Endodermal cell (in vitro differentiated cells): ENCODE results near the gene EIF2B5. TPM values are rescaled to one million over a fixed set of nuclear protein-coding genes. Genes with fewer than 3 reads are reported as not detected.

Experiments used
- DNase-seq: peaks from one replicate; pipeline ENCODE4 v3.0.0-alpha.2; 2017
- H3K27ac ChIP-seq: 2 replicates; pipeline ENCODE4 v1.5.1; 2013; ENCODE audit warnings: mild to moderate bottlenecking, low read depth, low read length, moderate library complexity
- H3K27me3 ChIP-seq: 2 replicates; pipeline ENCODE4 v1.6.1; 2013; ENCODE audit warnings: mild to moderate bottlenecking, low read length, moderate library complexity; ENCODE audit not compliant: insufficient read depth, control insufficient read depth, poor library complexity, severe bottlenecking
- H3K36me3 ChIP-seq: 2 replicates; pipeline ENCODE4 v1.7.0; 2013; ENCODE audit warnings: mild to moderate bottlenecking, low read length, moderate library complexity; ENCODE audit not compliant: control insufficient read depth, insufficient read depth
- H3K4me1 ChIP-seq: one replicate; pipeline ENCODE4 v1.7.0; 2013; ENCODE audit warnings: low read length; ENCODE audit not compliant: control insufficient read depth, insufficient read depth
- H3K4me3 ChIP-seq: 2 replicates; pipeline ENCODE4 v1.5.1; 2013; ENCODE audit warnings: mild to moderate bottlenecking, low read length, moderate library complexity
- H3K9ac ChIP-seq: 2 replicates; pipeline ENCODE4 v1.6.1; 2013; ENCODE audit warnings: mild to moderate bottlenecking, low read length, moderate library complexity; ENCODE audit not compliant: poor library complexity, severe bottlenecking; ENCODE audit errors: extremely low read depth
- H3K9me3 ChIP-seq: 2 replicates; pipeline ENCODE4 v1.6.1; 2013; ENCODE audit warnings: mild to moderate bottlenecking, low read length, moderate library complexity; ENCODE audit not compliant: control insufficient read depth
- H3K27ac Mint-ChIP-seq: 2 replicates; pipeline ENCODE4 v1.8.0; 2020; ENCODE audit warnings: mixed read lengths
- H3K27me3 Mint-ChIP-seq: 2 replicates; pipeline ENCODE4 v1.8.0; 2021; ENCODE audit warnings: mild to moderate bottlenecking, mixed read lengths; ENCODE audit not compliant: insufficient read depth
- H3K36me3 Mint-ChIP-seq: 2 replicates; pipeline ENCODE4 v1.8.0; 2020; ENCODE audit warnings: low read depth, mixed read lengths
- H3K4me1 Mint-ChIP-seq: 2 replicates; pipeline ENCODE4 v1.8.0; 2020; ENCODE audit warnings: mixed read lengths
- H3K4me3 Mint-ChIP-seq: 2 replicates; pipeline ENCODE4 v1.8.0; 2020; ENCODE audit warnings: mild to moderate bottlenecking, moderate library complexity, mixed read lengths
- H3K9me3 Mint-ChIP-seq: 2 replicates; pipeline ENCODE4 v1.8.0; 2020; ENCODE audit warnings: mild to moderate bottlenecking, mixed read lengths
- CTCF ChIP-seq: fragments of 200-600 bp; sonication (generic); conservative IDR thresholded peaks from 2 replicates; pipeline ENCODE4 v1.5.0; 2021; ENCODE audit warnings: antibody characterized with exemption, mild to moderate bottlenecking
- WGBS, 2 experiments: methylation state at CpG; one replicate each; pipeline versions ENCODE4 v1.1.5 to v1.1.7; 2013; ENCODE audit warnings: missing lambda C conversion rate in 2 of 2, mixed read lengths in 1 of 2; ENCODE audit not compliant: insufficient coverage in 1 of 2, insufficient read length in 1 of 2; 5-methylcytosine and 5-hydroxymethylcytosine counted together
- total RNA-seq, 2 donors: library from RNA; stranded (reverse); fragmentation: NEBNext Ultra II Directional in 1 of 2; extraction: Animal tissue kit (Norgen Biotek cat#: 25700) in 1 of 2; gene quantifications; 2 replicates in 1 of 2; 3 replicates in 1 of 2; pipeline ENCODE4 v1.2.1, GENCODE V29; 2021

EIF2B5 gene
- total RNA-seq, 2 donors from 2014 or later, result 33.4 to 37.5 TPM

- WGBS, 2 experiments, result 2 to 4% methylated on average over 24 to 55 of the region's 55 CpGs
These were observed 50.5 kb downstream of the EIF2B5 start for GRCh38 chr3:184185461-184186183.

GRCh38 chr3:184186184-184186901, 51.2 kb downstream of the EIF2B5 start, which contains the start of gene ABCF3:
Gene ABCF3, plus strand, starts transcription at chr3:184186199. Its CDS starts 9 bp downstream, at chr3:184186208.
- no peaks in the 10 kb centered on the region for H3K27me3 ChIP-seq
- Mint-ChIP-seq H3K4me3 (peak within 1 kb of the TSS; percentile 98), H3K27ac (peak within 1 kb of the TSS; percentile 99), H3K4me1 (peaks cover 31% of the 10 kb centered on the region), H3K36me3 (peaks cover 61% of the 10 kb centered on the region), H3K27me3 (no peaks in the 10 kb centered on the region), H3K9me3 (no peaks in the 10 kb centered on the region)
- H3K36me3 ChIP-seq, result peaks cover 78% of the 10 kb centered on the region
- no peak for TF ChIP-seq CTCF
- DNase-seq, result no peak
- H3K9ac ChIP-seq, result peak within 1 kb of the TSS; percentile 72
- H3K4me3 ChIP-seq, result peak within 1 kb of the TSS; percentile 94
- no peaks in the 10 kb centered on the region for H3K9me3 ChIP-seq
- H3K4me1 ChIP-seq, result no peaks in the 10 kb centered on the region
- H3K27ac ChIP-seq, result peak within 1 kb of the TSS; percentile 92
- 1% methylated on average over 24 to 45 of the region's 45 CpGs for WGBS, 2 experiments

More at GRCh38 chr3:184185461-184186183, 50.5 kb downstream of the EIF2B5 start:
- H3K36me3 ChIP-seq, result peaks cover 78% of the 10 kb centered on the region
- peak overlapping the region; percentile 92 for H3K27ac ChIP-seq
- H3K36me3 Mint-ChIP-seq, result peaks cover 66% of the 10 kb centered on the region
- H3K4me3 Mint-ChIP-seq, result peak overlapping the region; percentile 98
- peak overlapping the region; percentile 72 for H3K9ac ChIP-seq
- peaks cover 31% of the 10 kb centered on the region for H3K4me1 Mint-ChIP-seq
- H3K4me3 ChIP-seq, result peak overlapping the region; percentile 94
- H3K4me1 ChIP-seq, result no peaks in the 10 kb centered on the region
- H3K27me3 Mint-ChIP-seq, result no peaks in the 10 kb centered on the region
- DNase-seq, result peak; percentile 100
- TF ChIP-seq CTCF, result no peak
- no peaks in the 10 kb centered on the region for H3K9me3 Mint-ChIP-seq
- no peaks in the 10 kb centered on the region for H3K27me3 ChIP-seq
- peak overlapping the region; percentile 99 for H3K27ac Mint-ChIP-seq
- no peaks in the 10 kb centered on the region for H3K9me3 ChIP-seq

DNA sequence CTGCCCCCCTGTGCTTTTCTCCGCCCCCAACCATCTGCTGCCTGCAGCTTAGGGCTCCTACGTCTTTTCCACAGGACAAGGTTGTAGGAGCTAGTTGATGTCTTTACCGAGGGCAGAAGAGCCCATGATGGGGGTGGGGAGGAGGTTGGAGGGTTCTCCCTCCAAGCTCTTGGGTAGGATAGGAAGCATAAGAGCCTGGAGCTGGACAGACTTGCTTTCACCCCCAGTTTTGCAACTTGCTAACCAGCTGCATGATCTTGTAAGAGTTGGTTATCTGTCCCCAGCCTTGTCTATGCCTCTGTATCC, 51.7 kb downstream of the EIF2B5 start:
- no peaks in the 10 kb centered on the region for H3K27me3 ChIP-seq
- no peaks in the 10 kb centered on the region for H3K27me3 Mint-ChIP-seq
- no peaks in the 10 kb centered on the region for H3K9me3 ChIP-seq
- peak overlapping the region; percentile 94 for H3K4me3 ChIP-seq
- H3K4me3 Mint-ChIP-seq, result peak overlapping the region; percentile 98
- H3K36me3 Mint-ChIP-seq, result peaks cover 59% of the 10 kb centered on the region
- TF ChIP-seq CTCF, result no peak
- H3K4me1 ChIP-seq, result no peaks in the 10 kb centered on the region
- peak overlapping the region; percentile 22 for H3K27ac Mint-ChIP-seq
- peaks cover 31% of the 10 kb centered on the region for H3K4me1 Mint-ChIP-seq
- DNase-seq, result no peak
- H3K9ac ChIP-seq, result peak overlapping the region; percentile 72
- no peaks in the 10 kb centered on the region for H3K9me3 Mint-ChIP-seq
- H3K36me3 ChIP-seq, result peaks cover 78% of the 10 kb centered on the region
- no peak overlapping the region for H3K27ac ChIP-seq
- 36 to 60% methylated on average over 1 to 3 of the region's 3 CpGs for WGBS, 2 experiments
